ENCODE data around the gene BTN3A1.

The BTN3A1 gene

GRCh38 chr6:26411751-26412150 is 9.7 kb downstream of the BTN3A1 start:
- TF ChIP-seq SIN3A (IDR thresholded peaks at IDR 0.05; ENCODE audit: borderline replicate concordance, insufficient read depth, low read length) (no peak), FOXP2 (optimal IDR thresholded peaks at IDR 0.05; ENCODE audit: borderline replicate concordance, extremely low read depth, extremely low read length, insufficient read depth) (no peak), POLR2AphosphoS5 (IDR thresholded peaks at IDR 0.05; ENCODE audit: low read depth, low read length) (no peak), TAF1 (IDR thresholded peaks at IDR 0.05; ENCODE audit: borderline replicate concordance, insufficient read depth, low read length) (no peak)
- TF ChIP-seq, protein P1, sequence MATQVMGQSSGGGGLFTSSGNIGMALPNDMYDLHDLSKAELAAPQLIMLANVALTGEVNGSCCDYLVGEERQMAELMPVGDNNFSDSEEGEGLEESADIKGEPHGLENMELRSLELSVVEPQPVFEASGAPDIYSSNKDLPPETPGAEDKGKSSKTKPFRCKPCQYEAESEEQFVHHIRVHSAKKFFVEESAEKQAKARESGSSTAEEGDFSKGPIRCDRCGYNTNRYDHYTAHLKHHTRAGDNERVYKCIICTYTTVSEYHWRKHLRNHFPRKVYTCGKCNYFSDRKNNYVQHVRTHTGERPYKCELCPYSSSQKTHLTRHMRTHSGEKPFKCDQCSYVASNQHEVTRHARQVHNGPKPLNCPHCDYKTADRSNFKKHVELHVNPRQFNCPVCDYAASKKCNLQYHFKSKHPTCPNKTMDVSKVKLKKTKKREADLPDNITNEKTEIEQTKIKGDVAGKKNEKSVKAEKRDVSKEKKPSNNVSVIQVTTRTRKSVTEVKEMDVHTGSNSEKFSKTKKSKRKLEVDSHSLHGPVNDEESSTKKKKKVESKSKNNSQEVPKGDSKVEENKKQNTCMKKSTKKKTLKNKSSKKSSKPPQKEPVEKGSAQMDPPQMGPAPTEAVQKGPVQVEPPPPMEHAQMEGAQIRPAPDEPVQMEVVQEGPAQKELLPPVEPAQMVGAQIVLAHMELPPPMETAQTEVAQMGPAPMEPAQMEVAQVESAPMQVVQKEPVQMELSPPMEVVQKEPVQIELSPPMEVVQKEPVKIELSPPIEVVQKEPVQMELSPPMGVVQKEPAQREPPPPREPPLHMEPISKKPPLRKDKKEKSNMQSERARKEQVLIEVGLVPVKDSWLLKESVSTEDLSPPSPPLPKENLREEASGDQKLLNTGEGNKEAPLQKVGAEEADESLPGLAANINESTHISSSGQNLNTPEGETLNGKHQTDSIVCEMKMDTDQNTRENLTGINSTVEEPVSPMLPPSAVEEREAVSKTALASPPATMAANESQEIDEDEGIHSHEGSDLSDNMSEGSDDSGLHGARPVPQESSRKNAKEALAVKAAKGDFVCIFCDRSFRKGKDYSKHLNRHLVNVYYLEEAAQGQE (IDR thresholded peaks at IDR 0.05; ENCODE audit: insufficient read depth in 1 of 2, low read depth in 2 of 2, low read length in 2 of 2), result no peak

GRCh38 chr6:26412228-26412627 is 10.2 kb downstream of the BTN3A1 start:
- TF ChIP-seq FOXP2 (optimal IDR thresholded peaks at IDR 0.05; ENCODE audit: borderline replicate concordance, extremely low read depth, extremely low read length, insufficient read depth) (no peak), SIN3A (IDR thresholded peaks at IDR 0.05; ENCODE audit: borderline replicate concordance, insufficient read depth, low read length) (no peak), POLR2AphosphoS5 (IDR thresholded peaks at IDR 0.05; ENCODE audit: low read depth, low read length) (no peak), TAF1 (IDR thresholded peaks at IDR 0.05; ENCODE audit: borderline replicate concordance, insufficient read depth, low read length) (no peak)
- TF ChIP-seq, protein P1 (IDR thresholded peaks at IDR 0.05; ENCODE audit: insufficient read depth in 1 of 2, low read depth in 2 of 2, low read length in 2 of 2), result no peak

- TF ChIP-seq POLR2AphosphoS5 (IDR thresholded peaks at IDR 0.05; ENCODE audit: low read depth, low read length) (no peak), SIN3A (IDR thresholded peaks at IDR 0.05; ENCODE audit: borderline replicate concordance, insufficient read depth, low read length) (no peak), TAF1 (IDR thresholded peaks at IDR 0.05; ENCODE audit: borderline replicate concordance, insufficient read depth, low read length) (no peak), FOXP2 (optimal IDR thresholded peaks at IDR 0.05; ENCODE audit: borderline replicate concordance, extremely low read depth, extremely low read length, insufficient read depth) (no peak)
- TF ChIP-seq, protein P1 (IDR thresholded peaks at IDR 0.05; ENCODE audit: insufficient read depth in 1 of 2, low read depth in 2 of 2, low read length in 2 of 2), result no peak
Observed at GRCh38 chr6:26412954-26413353, 10.9 kb downstream of the BTN3A1 start.

- TF ChIP-seq FOXP2 (optimal IDR thresholded peaks at IDR 0.05; ENCODE audit: borderline replicate concordance, extremely low read depth, extremely low read length, insufficient read depth) (no peak), POLR2AphosphoS5 (IDR thresholded peaks at IDR 0.05; ENCODE audit: low read depth, low read length) (no peak), TAF1 (IDR thresholded peaks at IDR 0.05; ENCODE audit: borderline replicate concordance, insufficient read depth, low read length) (no peak), SIN3A (IDR thresholded peaks at IDR 0.05; ENCODE audit: borderline replicate concordance, insufficient read depth, low read length) (no peak)
- TF ChIP-seq, protein P1 (IDR thresholded peaks at IDR 0.05; ENCODE audit: insufficient read depth in 1 of 2, low read depth in 2 of 2, low read length in 2 of 2), result no peak
Observed at GRCh38 chr6:26414281-26414680, 12.2 kb downstream of the BTN3A1 start.

Measured in PFSK-1 (cell line).